ENCODE results near the gene KCNK10.
"Not testable (repeated sequence)": the region's sequence is repeated elsewhere in the genome, so short reads cannot be mapped to it uniquely, and the experiment has no call there.

KCNK10 gene

DNA sequence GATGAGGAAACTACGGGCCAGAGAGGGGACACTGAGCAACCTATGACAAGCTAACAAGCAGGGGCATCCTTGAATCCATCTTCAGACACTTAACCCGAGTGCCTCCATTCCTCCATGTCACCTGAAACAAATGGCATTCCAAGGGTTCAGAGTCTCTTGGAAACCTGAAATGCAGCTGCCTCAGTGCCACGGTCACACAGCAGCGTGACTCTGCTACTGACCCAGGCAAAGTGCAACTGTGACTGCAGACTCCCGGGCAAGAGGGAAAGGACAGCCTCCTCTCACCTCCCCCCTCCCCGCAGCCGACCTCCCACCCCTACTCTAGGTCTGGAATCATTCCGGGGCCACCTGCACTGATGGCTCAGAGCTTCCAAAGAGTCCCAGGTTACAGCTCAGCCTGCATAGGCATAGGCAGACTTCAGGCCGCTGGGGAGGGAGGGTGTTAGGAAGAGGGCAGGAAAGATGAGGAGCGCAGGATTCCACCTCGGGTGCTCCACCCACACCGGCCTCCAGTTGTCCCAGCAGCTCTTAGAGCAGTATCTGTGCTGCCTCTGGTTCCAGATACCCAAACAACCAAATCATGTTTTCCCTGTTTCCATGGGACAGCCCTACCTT lies 53.2 kb downstream of the KCNK10 start:
- DNase-seq: no peak

DNA sequence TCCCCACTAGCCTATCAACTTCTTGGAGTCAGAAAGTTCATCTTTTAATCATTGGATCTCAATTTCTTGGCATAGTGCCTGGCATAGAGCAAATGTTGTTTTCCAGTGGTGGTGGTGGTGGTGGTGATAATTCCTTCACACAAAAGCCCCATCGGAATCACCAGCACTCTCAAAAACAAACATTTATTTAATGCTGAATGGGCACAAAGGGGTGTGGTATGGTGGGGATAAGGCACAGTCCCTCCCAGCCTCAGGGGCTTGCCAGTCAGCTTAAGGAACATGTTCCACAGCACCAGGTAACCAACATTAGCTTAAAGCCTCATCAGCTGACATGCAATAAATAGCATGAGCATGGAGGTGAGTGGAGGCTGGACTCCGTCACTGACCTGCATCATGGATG lies 56.6 kb downstream of the KCNK10 start:
- DNase-seq: no peak

DNA sequence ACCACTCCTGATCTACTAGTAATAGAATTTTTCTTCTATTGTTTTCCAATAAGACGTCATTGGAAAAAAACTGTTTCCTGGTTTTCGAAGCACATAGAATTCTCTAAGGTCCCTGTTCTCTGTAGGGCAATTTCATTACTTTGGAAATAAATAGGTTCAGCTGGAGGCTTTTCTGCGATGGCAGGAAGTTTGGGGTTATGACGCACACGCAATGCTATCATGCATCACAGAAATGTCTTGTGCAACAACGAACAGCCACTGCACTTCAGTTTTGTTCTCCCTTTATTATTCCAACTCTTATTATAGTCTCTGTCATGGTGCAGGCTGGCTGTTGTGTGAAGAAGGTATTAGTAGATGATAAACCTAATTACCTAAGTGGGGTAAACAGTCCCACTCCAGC lies 59.0 kb downstream of the KCNK10 start:
- no peak for DNase-seq

DNA sequence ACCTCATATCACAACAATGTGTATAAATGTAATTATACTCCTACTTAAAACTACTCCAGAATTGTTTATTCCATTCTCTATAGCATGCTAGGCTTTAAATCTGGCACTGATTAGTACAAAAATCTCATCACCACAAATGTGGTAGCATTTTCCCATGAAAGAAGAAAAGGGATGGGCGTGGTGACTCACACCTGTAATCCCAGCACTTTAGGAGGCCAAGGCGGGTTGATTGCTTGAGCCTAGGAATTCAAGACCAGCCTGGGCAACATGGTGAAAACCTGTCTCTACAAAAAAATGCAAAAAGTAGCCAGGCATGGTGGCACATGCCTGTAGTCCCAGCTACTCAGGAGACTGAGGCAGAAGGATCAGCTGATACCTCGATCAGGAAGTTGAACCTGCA lies 61.8 kb downstream of the KCNK10 start:
- DNase-seq: not testable (repeated sequence)

DNA sequence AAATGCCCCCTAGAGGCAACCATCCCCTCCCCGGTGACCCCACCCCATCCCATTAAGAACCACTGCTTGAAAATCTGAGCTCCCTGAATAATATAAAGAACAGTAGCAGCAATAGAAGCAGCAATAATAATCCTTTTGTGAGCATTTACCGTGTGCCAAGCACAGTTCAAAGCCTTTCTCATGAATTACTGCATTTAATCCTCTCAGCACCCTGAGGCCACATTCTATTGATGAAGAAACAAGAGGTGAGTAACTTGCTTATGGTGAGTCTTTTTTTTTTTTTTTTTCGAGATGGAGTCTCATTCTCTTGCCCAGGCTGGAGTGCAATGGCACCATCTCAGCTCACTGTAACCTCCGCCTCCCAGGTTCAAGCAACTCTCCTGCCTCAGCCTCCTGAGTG lies 65.0 kb downstream of the KCNK10 start:
- DNase-seq: no peak

DNA sequence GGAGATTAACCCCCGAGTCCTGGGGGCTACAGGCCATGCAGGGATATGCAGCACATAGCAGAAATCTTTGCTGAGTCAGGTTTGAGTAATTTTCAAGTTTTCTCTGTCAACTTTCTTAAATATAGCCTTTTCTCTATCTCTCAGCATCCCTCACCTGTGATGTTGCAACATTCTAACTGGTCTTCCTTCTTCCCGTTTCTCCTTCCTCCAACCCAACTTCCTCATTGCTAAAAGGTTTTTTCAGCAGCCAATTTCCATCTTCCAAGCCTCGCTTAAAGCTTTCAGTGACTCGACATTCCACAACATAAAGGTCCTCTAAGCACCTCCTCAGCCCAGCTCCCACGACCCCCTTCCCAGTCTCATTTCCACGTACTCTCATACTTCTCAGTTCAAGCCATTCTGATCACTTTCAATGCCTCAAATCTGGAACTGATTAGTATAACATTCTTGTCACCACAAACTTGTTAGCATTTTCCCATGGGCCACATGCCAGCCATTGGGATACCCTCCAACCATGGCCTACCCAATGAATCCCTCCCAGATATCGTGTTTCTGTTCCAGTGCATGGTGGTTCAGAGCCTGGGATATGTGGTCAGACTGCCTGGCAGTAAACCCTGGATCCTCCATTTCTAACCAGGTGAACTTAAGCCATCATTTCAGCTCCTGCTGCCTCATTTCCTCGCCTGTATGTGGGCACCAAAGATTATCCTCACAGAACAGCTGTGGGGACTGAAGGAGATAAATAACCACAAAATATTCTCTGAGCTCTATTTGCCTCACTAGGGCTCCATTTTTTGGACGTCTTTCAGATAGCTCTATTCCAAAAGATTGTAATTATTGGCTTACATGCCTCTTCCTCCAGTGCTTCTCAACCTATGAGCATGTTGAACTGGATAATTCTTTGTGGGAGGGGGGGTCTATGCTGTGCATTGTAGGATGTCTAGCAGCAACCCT lies 65.8 kb downstream of the KCNK10 start:
- DNase-seq: no peak

DNA sequence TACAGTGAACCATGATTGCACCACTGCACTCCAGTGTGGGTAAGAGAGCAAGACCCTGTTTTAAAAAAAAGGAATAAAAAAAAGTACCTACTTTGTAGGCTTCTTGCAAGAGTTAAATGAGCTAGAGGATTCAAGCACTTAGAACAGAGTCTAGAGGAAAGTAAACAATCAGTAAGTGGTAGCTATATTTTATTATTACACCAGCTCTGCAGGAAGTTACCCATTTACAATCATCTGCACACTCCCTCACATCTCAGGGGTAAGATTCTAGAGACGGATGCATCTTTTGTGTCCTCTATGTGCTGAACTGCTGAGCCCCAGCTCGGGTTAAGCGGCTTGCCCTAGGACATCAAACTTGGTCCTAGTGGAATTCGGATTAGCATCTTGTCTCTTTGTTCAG lies 67.3 kb downstream of the KCNK10 start:
- no peak for DNase-seq

DNA sequence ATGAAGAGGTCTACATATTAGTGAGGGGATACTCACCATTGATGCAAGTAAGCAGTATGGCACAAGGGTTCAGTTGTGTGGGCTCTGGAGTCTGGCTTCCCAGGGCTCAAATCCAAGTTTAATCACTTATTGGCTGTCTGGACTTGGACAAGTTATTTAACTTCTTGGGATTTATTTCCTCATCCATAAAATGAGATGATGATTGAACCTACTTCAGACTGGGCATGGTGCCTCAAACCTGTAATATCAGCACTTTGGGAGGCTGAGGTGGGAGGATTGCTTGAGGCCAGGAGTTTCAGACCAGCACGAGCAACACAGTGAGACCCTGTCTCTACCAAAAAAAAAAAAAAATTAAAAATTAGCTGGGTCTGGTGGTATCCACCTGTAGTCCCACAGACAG lies 67.9 kb downstream of the KCNK10 start:
- no peak for DNase-seq

DNA sequence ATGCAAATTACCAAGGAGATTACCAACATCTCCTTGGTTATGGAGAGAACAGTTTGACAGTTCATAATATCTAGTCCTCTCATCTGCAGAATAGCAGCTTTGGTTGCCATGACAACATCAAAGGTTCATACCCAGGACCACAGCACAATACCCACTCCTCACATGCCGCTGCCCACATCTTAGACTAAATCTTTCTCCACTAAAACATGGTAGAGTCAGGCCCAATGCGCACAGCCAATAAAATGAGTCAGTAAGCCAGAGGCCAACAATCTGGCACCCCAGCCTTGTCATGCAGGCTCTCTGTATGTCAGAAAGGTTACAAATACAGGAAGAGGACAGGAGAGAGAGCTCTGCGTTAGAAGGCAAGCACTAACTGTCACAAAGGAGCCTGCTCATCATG lies 70.6 kb downstream of the KCNK10 start:
- DNase-seq: no peak

DNA sequence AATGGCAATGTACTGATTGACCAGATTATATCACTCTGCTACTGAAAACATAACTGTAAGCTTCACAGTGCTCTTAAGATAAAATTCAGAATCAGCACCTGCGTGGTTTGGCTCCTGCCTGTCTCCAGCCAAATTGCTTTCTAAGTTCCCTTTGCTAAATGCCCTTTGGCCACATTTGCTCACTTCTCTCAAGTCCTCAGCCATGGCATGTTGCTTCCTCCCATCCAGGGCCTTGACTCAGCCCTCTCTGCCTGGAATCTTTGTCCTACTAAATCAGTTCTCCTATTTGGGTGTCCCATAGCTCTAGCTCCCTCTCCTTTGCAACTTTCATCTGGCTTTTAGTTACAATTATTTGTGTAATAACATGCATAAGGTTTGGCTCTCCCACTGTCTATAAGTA lies 71.4 kb downstream of the KCNK10 start:
- no peak for DNase-seq

DNA sequence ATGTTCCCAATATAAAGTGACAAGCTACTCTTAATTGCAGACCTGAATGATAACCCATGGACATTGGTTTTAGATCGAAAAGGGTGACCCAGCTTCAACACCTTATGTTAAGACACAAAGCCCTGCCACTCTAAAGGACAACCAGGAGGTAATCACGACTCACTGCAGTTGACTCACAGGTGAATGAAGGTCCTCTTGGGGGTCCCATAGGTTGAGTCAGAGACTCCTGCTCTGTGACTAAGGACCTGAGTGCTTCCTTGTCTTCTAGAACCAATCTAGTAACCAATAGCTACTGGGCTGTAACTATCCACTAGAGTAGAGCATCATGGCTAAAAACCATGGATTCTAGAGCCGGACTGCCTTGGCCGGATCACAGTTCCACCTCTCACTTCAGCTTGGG lies 73.8 kb downstream of the KCNK10 start:
- DNase-seq: no peak

DNA sequence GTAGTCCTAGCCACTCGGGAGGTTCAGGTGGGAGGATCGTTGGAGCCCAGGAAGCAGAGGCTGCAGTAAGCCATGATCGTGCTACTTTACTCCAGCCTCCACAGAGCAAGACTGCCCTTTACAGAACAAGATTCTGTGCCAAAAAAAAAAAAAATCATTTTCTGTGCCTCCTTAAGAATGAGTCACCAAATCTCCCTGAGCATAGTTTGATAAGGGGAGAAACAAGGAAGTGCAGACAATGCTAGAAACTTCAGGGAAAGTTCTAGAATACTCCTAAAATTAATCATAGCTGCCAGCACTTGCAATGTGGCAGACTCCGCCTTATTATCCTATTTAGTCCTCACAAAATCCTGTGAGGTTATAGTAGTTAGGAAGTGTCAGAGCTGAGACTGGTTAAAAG lies 74.5 kb downstream of the KCNK10 start:
- DNase-seq: no peak

DNA sequence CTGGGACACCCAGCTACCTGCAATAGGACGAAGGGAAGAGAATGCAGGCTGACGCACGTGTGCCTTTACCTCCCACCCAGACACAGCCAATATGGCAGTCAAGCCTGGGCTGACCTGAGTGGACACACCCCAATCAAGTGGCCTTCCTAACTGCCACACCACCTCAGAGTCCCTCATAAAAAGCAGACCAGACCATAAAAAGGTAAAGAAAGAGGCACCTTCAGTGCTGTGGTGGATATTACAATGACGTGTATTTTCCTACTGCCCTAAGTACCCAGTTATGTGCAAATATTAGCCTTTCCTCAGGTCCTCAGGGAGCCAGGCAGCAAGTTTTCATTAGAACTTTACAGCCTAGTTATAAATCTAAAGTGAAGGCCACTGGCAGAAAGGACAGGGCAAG lies 75.8 kb downstream of the KCNK10 start:
- no peak for DNase-seq

DNA sequence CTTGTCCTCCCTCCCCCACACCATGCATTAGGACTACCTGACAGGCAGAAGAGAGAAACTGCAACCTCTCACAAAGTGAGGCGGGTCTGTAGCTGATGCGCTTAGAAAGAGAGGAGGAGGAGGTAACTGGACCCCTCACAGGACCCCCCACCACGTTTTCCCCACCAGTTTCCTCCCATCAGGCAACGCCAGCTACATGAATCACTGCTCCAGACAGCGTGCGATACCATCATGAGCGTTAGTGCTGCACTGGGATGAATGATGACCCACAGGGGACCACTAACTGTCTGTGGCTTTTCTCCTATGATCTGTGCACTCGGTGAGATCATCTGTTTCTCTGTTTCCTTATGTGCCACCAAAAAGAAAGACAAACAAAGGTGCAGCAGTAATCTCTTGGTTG lies 77.7 kb downstream of the KCNK10 start:
- no peak for DNase-seq

DNA sequence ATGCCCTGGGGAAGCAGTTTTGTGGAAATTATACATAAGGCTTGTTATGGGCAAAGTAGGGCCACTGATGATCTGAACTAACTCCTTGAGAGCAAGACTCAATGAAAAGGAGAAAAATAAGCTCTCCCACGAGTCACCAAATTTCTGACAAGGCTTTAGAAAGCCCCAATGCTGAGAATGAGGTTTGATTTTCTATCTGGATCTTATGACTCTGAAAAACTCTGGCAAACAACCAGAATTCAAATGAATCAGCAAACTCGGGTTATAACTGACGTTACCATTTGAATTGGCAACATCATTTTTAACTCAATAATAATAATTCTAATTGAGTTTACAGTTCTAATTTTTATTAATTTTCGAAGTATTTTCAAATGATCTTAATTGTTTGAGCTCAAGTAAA lies 79.1 kb downstream of the KCNK10 start:
- DNase-seq: no peak

DNA sequence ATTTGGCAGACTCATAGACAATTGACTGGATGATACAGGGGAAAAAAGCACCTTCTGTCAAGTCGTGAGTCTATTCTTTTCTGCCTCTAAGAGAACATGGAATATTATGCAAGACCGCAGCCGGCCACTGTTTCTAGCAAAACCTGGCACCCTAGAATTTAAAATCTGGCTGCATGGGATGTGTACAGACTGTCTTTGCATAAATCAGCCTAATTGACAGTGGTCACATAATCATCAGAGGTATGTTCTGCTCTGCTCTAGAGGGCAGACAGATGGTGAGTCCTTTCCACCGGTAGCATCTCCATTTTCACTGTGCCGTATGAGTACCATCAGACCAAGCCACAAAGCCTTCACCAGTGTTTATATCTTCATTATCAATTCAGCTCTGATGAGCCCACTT lies 80.6 kb downstream of the KCNK10 start:
- DNase-seq: no peak

DNA sequence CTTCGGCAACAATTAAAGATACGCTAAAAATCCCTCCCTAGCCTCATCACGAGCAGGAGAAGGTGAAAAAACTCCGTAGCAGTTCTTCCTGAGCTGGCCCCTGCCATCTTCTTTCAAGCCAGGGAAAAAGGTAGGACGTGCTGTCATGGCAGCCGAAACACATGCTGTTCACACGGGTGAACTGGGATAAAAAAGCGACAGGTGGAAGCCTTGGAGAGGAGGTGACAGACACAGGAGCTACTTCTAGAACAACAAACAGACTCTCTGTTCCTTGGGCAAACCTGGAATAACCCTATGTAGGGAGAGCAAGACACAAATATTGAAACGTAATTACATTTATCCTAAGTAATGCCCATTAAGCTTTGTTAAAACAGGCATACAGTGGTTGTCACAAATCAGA lies 81.3 kb downstream of the KCNK10 start:
- DNase-seq: no peak

DNA sequence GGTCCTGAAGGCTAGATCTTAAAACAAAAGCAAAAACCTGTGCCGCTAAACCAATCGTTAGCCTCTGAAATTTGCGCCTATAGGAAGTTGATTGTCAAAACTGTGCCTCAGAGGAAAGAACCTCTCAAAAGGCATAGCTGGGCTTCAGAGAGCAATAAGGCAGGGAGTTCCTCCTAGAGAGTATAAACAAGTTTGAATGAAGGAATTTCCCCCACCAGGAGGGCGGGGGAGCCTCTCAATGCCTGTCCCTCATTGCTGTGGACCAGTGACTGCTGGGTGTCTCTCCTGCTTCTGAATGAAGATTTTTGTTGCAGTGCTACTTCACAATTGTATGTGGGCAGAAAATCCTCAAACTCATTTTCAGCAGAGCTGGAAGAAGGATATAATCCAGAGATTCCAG lies 88.6 kb downstream of the KCNK10 start:
- DNase-seq: no peak

DNA sequence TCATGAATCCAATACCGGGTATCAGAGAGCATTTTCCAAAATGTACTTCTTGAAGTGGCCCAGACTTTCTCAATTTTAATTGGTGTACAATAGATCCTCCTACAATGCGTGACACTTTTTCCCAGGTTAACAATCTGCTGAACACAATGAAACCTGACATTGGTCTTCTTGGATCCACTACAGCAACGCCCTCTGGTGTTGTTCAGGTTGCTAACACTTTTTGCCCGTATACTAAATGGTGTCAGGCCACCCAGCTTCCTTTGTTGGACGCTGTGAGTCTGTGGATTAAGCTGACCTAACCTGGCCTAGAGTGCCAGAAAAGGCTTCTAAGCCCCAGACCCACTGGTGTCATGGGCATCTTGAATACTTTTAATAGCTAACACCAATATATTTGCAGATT lies 89.2 kb downstream of the KCNK10 start:
- no peak for DNase-seq

DNA sequence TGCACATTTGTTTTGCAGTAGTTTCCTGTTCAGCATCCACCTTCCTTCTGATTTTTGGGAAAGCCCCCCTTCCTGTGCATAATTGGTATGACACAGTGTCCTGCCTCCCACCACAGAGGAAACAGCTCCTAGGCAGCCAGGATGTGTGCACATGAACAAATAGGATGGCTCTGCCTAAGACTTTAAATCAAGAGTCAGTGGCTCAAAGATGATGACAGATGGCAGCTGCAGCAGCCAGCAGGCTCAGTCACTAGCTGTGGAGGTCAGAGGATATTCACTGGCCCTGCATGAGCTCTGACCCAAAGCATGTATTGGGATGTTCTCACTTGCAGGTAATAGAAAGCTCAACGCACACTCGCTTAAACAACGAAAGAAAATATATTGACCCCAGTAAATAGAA lies 90.3 kb downstream of the KCNK10 start:
- no peak for DNase-seq

DNA sequence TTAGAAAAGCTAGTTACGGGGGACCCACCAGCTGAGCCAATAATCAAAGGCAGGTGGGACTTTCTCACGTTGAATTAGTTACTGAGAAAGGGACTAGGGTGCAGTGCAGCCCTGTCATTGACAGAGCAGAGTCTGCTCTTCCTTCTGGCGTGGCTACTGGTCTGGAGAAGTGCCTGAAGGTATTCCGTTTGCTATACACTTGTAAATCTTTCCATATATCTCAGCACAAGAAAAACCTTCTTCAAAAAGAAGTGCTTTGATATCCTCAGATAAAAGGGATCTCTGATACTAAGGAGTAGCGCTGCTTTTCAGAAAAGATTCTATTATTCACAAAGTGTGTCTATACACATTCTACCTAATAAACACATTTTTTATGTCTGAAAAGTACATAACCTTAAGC lies 91.5 kb downstream of the KCNK10 start:
- DNase-seq: no peak

DNA sequence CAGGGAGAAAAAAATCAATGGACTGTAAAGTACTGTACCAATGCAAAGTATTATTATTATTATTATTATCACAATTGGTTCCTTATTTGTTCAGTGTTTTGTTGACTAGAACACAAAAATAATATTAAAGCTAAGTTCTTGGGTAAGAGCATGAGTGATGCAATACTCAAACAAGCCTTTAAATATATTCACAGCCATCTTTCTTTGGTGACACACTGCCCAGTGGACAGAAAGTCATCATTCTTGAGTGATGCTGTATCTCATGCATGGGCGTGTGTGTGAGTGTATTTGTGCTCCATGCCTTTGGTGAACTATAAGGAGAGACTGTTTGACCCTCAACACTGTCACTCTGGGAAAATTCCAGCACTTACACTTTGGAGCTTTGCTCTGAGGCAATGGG lies 93.6 kb downstream of the KCNK10 start:
- DNase-seq: no peak

DNA sequence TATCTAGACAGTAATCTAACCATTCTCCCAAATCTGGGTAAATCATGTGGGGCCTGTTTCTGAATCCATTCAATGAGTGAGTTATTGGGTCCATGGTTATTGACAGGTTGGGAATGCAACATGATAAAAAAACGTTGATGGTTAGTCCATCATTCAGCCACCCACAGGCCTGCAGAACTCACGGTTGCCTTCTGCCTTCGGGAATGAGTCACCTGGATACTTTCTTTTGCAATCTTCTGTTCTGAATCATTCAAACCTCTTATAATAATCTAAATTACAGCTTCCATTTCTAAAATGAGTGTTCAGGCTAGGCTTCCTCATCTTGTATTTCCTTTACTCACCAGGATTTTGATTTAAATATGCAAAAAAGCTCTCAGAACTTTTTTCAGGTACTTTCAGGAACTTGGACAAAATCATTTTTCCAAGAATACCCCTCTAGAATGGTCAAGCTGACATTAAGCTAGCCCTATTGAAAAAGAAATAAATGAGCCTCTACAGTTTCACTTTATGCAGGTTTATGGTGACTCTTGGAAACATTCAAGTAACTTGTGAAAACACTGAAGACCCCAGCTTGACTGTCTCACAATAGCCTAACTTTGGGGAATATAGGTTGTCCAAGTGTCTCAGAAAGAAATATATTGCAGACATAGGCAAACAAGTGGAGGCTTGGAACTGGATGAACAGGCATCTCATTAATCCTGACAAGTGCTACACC lies 94.4 kb downstream of the KCNK10 start:
- DNase-seq: no peak

DNA sequence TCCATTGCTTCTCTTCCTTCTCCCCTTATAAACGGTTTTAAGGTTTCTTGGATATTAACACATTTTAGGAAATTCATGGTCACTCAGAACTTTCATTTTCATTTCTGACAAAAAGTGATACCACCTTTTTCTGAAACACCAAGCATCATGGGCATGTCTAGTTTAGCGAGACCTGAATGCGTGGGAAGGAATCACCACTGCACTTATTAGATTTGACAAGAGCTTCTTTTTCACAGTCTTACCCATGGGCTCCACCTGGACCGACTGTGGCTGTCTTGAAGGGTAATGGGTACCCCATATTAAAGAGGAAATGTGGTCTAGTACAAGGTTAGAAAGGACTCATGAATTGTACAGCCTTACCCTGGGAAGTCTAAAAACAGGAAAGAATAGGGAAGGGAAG lies 95.4 kb downstream of the KCNK10 start:
- no peak for DNase-seq
